NCI-H1048 (cell line): ENCODE data around the gene SLC25A21.

ENCODE experiments used
- DNase-seq: peaks from one replicate; lab custom pipeline; 2025; lab: John Stamatoyannopoulos, UW

SLC25A21 gene

DNA sequence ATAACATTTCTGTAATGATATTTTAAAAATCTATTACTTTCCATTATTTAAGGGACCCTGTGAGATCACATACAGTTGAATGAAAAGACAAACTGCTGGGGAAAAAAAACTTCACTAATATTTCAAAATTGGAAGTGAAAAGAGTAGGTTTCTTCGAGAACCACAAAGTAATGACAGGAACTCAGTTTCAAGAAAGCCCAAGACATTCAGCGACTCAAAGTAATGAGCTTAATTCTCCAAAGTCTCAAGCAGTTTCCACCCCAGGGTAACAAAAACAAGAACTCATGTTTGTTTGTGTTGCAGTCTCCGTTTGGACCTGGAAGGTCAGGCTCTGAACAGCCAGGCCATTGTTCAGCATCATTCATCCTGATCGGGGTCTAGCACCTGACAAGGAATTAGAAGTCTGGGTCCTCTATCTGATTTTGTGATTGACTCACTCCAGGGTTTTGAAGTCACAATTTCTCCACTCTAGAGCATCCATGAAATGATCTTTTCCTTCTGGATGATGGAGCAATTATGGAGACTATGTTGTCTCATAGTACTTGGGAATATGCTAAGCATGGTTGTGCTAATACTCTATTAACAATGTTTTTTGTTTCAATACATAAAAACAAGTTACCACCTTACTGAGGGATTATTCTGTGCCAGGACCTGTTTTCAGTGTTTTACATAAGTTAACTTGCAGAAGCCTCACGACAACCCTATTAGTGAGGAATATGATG is 126.9 kb downstream of the SLC25A21 start:
- DNase-seq: no peak

DNA sequence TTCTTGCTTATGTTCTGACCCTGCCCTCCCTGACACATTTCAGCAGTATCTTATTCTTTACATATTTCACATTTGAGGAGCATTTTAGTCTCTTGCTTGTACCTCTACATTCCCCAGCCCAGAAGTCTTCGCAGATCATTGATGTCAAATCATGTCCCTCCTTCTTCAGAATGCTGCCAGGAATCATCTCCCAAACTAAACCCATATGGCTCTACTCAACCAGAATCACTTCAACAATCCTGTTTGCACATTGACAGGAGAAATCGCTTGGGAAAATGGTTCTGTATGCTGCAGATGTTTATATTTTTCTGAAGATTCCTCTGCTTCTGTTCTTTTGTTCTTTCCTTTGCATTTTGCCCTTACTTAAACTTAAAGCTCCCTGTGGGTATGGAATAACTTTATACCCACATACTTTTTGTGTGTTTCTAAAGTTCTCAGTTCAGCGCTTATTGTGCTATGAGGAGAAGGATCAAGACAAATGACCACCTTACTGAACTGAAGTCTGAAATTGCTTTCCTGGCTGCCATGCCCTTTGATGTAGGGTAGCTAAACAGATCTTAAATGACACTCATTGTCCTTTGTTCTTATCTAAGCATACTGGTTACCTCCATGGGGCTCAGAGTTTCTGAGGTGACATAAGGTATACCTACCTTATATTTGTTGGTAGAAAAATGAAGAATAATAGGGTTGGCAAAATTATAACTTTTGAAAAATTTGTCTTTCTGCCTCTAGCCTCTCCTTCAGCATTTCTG is 134.6 kb downstream of the SLC25A21 start:
- DNase-seq: no peak

DNA sequence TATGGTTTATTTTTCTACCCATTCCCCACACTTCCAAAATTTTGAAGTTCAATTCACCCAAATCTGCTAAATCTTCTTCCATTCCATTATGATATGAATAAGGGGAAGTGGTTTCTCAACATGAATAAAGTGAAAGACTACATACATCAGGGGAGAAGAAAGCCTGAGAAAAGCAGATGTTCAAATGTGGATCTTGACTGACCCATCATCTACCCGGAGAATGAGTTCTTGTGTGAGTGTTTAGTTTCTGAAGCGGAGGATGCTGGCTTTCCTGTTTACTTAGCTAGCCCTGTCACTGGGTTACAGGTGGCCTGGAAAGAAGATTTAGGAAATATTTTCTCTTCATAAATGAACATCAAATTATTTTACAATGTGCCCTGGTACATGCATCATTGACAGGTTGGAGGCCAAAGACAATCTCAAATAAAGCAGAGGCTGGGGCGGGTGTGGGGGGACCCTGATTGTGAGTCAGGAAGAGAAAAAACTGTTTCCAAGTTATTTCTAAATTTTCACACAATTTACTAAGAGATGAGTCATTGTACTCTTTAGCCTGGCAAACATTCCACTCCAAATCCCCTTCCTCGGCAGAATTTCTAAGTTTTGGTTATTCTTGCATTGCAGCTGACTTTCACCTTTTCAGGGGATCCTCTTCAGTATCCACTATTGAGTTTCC is 135.6 kb downstream of the SLC25A21 start:
- no peak for DNase-seq

- no peak for DNase-seq
Measured at GRCh38 chr14:37035401-37035800, 137.0 kb downstream of the SLC25A21 start.

DNA sequence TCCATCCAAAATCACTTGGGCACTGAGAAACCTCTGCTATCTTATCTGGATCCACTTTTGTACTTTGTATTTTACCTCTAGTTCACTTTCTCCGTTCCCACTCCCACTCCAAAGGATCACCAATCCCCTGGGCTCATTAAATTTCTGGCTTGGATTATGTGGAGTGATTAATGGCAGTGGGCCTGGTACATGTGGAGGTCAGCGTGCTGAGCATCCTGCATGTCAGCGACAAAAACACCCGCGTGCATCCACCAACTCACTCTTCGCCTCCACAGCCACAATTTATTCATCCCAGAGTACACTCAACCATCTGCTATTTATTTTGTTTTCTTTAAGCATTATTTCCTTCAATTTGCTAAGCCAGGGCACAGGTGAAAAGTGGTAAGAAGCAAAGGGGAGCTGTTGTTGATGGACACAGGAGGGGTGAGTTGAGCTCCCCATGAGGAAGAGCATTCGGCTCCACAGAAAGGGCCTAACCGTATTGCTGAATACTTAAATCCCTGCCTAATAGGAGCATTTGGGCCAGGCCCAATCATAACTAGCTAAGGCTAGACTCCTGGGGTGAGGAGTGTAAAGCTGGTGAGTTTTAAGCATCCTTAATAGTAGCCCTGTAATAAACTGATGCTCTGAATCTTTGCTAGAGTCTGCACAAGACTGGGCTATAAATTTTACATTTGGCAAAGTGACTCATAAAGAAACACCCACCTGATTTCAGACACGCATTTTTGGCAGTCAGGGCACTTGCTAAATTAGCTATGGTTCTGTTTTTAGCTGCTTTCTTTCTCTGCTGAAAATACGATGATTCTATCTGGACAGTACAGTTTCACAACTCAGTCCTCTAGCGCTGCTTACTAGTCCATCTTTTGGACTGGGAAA is 137.8 kb downstream of the SLC25A21 start:
- DNase-seq: no peak

DNA sequence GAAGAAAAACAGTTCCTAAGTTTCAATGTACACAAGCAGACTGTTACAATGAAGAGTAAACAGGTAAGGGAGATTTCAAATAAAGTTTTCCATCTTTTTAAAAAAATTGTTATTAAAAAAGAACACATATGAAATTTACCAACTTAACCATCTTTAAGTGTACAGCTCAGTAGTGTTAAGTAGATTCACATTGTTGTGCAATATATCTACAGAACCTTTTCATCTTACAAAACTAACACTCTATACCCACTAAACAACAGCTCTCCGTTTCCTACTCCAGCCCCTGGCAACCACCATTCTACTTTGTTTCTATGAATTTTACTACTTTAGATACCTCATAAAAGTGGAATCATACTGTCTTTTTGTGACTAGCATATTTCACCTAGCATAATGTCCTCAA is 139.5 kb downstream of the SLC25A21 start:
- no peak for DNase-seq

DNA sequence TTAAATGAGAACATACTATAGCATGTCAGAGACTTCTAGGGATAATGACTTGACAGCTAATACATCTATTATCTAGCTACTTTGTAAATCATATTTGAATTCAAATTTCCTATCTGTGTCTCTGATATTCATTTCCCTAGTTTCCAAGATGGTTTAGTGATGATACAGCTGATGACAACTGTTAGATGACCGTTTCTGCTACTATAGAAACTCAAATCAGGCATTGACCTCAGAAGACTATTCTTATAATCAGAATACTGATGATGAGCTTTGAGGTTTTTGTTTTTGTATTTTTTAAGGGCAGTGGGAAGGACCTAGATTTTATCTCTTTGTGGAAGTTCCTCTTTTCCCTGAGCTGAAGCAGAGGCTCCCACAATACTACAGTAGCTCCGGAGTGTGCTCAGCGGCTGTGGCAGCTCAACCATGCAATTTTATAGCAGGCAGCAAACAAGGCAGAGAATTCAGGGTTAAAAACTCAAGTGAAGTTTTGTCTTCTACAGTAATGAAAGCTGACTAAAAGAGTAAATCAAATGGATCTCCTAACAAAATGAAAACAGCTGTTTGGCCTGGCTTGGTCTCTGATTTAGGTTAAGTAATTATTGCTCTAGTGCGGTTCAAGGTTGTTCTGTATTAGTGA is 145.1 kb downstream of the SLC25A21 start:
- no peak for DNase-seq

- no peak for DNase-seq
Measured at GRCh38 chr14:37023875-37024565, 148.4 kb downstream of the SLC25A21 start.

GRCh38 chr14:37021390-37021789 is 151.0 kb downstream of the SLC25A21 start:
- DNase-seq: no peak

DNA sequence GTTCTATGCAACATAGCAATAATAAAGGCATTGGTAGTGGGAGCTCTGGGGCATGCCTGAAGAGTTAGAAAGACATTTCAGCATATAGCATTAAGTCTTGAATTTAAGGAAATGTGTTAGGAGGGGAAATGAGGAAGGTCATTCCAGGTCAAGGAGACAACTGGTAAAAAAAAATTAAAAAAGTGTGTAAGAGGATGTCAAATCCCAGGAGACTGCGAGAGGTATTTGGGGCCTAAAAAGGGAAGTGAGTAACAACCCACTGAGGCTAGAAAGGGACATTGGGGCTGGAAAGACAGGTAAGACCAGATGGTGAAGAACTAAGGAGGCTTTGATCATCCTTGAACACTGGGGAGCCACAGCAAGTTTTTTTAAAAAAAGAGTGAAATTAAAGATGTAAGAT is 152.9 kb downstream of the SLC25A21 start:
- no peak for DNase-seq

GRCh38 chr14:37018571-37019240 is 153.7 kb downstream of the SLC25A21 start:
- DNase-seq: no peak

DNA sequence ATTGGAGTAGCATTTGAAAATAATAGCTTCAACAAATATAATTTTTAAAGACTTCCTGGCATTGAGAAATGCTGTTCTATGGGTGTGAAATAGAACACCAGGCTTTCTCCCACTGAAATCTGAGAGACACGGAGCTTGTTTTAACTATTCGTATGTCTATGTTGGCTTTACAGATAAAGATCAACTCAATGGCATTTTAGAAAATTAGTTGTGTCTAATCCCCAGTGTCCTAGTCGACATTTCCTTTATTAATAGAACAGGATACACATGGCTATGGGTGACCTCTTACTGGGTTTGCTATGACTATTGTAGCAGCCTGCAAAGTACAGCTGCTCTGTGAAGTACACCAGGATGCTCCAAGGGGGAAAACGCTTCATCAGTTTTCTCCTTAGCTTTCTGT is 159.3 kb downstream of the SLC25A21 start:
- no peak for DNase-seq

DNA sequence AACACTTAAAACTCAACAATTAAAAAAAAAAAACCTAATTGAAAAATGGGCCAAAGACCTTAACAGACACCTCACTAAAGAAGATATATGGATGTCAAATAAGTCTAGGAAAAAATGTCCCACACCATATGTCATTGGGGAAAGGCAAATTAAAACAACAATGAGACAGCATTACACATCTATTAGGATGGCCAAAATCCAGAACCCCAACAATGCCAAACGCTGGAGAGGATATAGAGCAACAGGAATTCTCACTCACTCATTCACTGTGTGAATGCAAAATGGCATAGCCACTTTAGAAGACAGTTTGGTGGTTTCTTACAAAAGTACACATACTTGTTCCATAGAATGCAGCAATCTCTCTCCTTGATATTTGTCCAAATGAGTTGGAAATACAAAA is 173.7 kb downstream of the SLC25A21 start:
- no peak for DNase-seq

DNA sequence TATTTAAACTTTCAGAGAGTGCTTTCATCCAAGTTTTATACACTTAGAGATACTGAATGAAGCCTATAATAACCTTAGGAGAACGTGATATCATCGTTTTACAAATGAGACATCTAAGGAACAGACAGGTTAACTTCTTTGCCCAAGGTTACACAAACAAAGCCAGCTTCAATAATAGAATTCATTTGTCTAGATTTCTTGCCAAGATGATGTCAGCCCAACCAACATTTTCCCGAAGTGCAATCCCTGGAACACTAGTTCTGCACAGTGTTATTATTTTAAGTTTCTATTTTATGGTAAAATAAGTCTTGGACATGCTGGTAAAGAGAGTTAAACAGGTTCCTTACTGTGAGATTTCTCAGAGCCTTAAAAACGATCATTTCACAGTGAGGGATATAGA is 174.6 kb downstream of the SLC25A21 start:
- DNase-seq: no peak

GRCh38 chr14:36996857-36997590 is 175.4 kb downstream of the SLC25A21 start:
- DNase-seq: no peak

DNA sequence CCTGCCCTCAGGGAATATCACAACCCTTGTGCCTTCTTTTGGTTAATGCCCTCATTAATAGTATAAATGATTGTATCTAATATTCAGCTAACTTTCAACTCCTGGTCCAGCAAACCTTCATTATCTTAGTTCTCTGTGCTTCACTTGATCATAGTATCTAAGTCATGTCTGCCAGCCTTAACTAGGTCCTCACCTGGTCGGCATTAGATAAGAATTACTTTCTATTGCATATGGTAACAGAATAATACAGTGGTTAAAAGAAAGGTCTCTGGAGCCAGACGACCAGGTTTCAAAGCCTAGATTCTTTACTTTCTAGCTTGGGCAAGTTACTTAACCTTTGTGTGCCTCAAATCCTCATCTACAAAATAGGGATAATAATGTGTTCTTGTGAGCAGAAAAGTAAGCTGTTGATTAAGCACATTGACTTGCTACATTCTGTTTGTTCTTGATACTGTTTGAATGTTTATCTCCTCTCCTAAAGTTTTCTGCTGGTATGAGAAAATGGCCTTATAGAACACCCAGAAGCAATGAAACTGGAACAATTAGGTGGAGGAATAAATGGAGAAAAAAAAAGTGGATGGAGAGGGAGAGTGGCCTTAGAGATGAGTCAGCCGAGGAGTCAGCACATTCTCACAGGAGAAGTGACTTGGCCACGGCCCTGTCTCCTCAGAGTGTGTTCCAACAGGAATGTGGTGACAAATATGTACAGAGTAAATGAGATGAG is 176.1 kb downstream of the SLC25A21 start:
- DNase-seq: no peak

DNA sequence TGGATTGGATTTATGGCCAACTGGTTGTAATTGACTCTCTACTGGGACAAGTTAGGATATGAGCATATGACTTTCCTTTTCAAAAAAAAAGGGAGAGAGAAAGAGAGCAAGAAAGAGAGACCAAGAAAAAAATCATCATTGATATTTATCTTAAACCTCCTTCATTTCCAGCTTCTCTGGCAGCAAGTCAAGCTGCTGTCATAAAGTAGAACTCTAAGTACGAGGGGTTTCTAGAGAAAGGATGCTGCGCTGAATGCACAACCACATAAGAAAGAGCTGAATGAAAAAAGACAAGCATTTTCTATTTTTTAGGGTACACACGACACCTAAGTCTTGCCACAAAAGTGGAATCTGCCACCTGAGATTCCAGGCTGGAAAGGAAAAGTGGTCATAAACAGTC is 182.6 kb downstream of the SLC25A21 start:
- DNase-seq: no peak

- DNase-seq: no peak
Measured at GRCh38 chr14:36988989-36989388, 183.4 kb downstream of the SLC25A21 start.

GRCh38 chr14:36988568-36988967 is 183.8 kb downstream of the SLC25A21 start:
- no peak for DNase-seq
